GM18517 (cell line): ENCODE results near the gene KRT10.

Source experiments
- ATAC-seq: cut with Tn5 transposase; IDR thresholded peaks from one replicate; pipeline ENCODE4 v1.9.1; 2021; ENCODE audit warnings: mild to moderate bottlenecking, moderate library complexity; ENCODE audit not compliant: unreplicated experiment

Gene KRT10

GRCh38 chr17:40809721-40810421, 12.5 kb downstream of the KRT10 start:
- ATAC-seq, result no peak

- no peak for ATAC-seq
Observed at GRCh38 chr17:40806131-40806530, 16.3 kb downstream of the KRT10 start.

GRCh38 chr17:40803617-40804082, 18.8 kb downstream of the KRT10 start:
- ATAC-seq, result no peak

DNA sequence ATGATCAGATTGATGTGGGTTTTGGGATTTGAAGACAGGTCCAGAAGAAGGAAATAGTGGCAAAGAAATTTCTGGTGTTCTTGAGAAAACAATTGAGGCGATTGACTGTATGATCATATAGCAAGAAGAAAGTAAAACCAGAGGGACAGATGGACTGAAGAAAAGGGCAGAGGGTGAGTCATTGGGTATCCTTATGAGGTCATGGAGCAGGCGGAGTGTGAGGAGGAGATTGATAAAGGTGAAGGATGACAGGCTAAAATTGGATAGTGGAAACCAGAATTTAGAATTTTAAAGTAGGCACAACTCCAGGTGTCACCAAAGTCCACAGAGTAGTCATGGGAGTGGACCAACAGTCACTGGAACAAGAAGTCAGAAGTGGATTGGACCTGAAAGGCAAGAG, 21.3 kb downstream of the KRT10 start:
- no peak for ATAC-seq

GRCh38 chr17:40800381-40800780, 22.0 kb downstream of the KRT10 start:
- ATAC-seq, result no peak

DNA sequence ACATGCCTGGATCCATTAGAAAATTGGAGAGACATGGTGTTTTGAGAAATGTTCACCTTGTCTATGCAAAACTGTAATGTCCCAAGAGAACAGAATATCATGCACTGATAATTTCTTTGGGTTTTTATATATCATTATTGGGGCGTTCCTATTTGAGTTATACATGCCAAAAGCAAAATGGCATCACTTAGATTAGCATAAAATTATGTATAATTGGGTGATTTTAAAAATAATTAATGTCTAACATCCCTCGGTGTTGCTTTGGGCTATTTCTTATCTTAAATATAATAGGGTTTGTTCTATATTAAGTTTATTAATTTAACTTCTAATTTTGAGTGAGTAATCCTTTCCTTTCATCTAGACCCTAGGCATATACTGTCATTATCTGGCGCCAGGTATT, 22.6 kb downstream of the KRT10 start, which contains the start of gene KRT28:
Gene KRT28, minus strand, starts transcription at position 101 of the 400 bp plus-strand sequence. Its CDS starts 66 bp downstream, at position 35.
- no peak for ATAC-seq

DNA sequence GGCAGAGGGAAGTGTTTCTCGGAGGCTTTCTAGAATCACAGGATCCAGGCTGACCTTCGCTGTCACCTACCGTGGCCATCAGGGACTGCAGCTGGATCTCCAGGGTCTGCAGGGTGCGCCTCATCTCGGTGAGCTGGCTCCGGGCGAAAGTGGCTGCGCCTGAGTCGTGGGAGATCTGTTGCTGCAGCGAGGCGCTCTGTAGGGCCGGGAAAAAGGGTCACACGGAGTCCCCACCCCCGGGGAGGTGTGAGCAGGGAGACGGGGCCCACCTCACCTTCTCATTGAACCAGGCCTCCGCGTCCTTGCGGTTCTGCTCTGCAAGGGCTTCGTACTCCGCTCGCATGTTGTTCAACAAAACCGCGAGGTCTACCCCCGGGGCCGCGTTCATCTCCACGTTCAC, 25.6 kb downstream of the KRT10 start:
- no peak for ATAC-seq

DNA sequence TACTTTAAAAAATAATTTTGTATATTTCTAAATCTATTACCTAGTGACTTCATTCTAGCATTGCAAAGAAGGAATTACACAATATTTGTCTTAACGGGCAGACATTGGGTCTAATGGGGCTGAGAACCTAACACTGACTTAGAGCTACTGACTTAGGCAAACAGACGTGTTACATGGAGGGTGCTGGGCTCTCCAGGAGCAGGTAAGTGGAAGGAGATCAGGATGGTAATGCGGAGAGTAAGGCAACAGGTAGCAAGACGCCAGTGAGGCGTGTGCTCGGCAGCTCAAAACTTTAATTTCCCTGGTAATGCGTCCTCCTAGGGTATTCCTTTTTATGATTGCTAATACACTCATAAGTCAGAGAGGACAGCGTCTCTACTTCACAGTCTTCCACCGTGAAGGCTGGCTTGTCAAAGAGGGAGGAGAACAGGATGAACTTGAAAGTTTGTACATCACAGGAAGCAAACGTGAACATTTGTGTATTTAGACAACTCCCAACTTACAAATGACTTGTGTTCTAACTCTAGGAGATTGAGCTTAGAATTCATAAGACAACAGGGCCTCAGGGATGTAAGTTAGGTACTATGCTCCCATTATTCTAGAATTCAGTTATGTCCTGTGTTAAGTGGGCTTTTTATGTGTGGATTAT, 27.3 kb downstream of the KRT10 start:
- ATAC-seq, result no peak

DNA sequence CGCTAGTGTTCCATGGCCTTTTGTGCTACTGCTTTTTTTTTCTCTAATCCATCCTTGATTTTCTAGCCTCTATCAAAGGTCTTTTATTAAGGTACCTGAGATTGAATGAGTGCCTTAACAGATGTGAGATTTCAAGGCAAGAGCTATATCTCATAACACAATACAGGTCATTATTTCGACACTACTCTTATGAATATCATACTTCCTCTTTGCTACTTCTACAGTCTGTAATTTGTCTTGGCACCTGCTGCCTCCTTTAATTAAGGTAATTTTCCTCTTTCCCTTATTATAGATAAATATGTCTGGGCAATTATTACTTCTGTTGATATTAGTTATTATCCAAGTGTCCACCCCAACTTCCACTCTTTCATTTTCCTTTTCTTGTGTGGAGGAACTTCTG, 27.9 kb downstream of the KRT10 start:
- no peak for ATAC-seq

GRCh38 chr17:40793832-40794231, 28.6 kb downstream of the KRT10 start:
- ATAC-seq, result no peak

GRCh38 chr17:40791787-40792436, 30.5 kb downstream of the KRT10 start:
- no peak for ATAC-seq

DNA sequence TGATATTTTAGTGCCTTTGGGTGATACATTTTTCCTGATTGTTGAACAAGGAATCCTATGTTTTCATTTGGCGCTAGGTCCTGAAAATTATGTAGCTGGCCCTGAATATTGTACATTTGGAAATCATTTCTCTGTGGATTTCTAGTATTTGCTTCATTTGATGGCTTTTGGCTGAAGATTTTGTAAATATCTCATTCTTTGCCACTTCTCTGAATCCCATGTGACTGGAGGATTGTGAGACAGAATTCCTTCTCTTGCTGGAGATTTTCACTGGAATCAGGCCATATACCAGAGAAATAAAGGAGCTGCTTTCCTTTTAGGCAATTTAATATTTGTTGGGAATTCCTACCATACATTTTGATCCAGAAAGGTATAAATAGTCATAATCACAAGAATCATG, 31.3 kb downstream of the KRT10 start:
- ATAC-seq, result no peak

DNA sequence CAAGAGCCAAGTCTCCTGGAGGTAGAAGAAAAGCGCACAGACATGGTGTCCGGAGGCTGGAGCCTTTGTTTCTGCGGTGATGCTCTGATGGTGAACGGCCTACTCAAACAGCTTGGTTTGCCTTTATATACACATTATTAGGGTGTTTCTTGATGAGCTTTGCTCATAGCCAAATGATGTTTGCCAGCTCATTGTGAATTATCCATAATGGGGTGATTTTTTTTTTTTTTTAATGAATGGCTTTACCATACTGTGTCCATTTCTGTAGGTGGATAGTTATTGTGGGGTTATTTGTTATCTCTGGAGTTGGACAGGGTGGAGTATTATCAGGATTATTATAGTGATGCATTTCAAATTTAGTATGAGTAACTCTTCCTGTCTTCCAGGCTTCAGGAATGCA, 40.0 kb downstream of the KRT10 start, which contains the start of gene KRT27:
Gene KRT27, minus strand, starts transcription at position 101 of the 400 bp plus-strand sequence. Its CDS starts 57 bp downstream, at position 44.
- no peak for ATAC-seq

GRCh38 chr17:40779181-40779909, 43.1 kb downstream of the KRT10 start:
- ATAC-seq, result no peak

- no peak for ATAC-seq
Observed at GRCh38 chr17:40778461-40778860, 44.0 kb downstream of the KRT10 start.

DNA sequence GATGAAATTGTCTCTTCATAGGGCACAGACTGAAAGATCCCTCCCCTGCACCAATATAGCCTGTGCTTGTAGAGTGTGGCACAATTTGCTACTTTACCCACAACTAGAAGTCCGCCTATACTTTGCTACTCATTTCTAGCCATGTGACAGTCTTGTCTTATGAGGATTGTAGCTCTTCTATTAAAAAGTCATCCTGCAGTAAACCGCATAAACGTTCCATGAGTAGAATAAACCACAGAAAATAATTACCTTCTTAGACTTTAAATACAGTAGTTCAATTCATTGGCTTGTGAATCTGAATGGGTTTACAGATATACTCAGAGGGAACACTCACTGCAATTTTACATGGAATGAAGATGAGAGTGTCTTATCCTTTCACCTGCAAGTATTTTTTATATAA, 44.4 kb downstream of the KRT10 start:
- no peak for ATAC-seq

DNA sequence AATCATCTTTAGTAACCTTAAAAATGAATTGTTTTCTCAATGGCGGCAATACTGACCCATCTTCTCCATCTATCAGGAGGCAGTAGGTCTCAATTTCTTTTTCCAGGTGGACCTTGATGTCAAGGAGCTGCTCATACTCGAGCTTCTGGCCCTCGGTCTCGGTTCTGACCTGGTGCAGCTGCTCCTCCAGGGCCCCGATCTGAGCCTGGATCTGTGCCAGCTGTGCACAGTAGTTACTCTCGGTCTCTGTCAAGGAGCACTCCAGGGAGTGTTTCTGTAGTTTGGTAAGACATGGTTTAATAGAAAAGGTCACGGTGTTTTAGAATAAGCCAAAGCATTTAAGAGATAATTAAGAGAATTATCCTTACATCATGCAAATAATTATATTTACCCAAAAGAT, 45.0 kb downstream of the KRT10 start:
- no peak for ATAC-seq

GRCh38 chr17:40775945-40776344, 46.5 kb downstream of the KRT10 start:
- no peak for ATAC-seq

DNA sequence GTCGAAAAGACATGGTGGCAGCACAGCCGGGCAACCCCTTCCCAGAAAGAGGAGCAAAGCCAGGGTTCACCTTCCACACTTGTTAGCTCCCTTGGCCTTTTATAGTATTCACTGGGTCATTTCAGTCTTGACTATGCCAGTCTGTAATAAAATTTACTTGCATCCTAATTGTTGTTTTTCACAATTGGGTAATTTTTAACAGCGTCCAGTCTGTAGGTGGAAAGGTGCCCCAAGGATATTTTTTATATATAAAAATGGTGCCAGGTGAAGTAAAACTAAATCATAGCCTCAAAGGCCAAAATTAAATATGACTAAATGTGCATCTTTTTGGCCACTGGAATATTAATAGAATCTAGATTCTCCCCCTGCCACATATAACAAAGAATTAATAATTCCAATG, 50.3 kb downstream of the KRT10 start, which contains the start of gene KRT26:
Gene KRT26, minus strand, starts transcription at position 101 of the 400 bp plus-strand sequence. Its CDS starts 88 bp downstream, at position 13.
- no peak for ATAC-seq
